Measurements from ENCODE around the gene CHTOP. TPM values are rescaled to one million over a fixed set of nuclear protein-coding genes. Genes with fewer than 3 reads are reported as not detected.

Gene CHTOP
- total RNA-seq, 2 experiments from 2014 or later = 84.7 to 87.1 TPM

GRCh38 chr1:153642161-153642560 lies 8.3 kb downstream of the CHTOP start:
- ChIA-PET POLR2A (interaction anchor here (6.1 kb wide), 1 partner anchor 8 kb away, joined by 52 read pairs; the partner anchor contains the start of gene CHTOP), CTCF (no interaction called here)
- Mint-ChIP-seq H3K27ac (no peak overlapping the region), H3K4me3 (no peak overlapping the region), H3K4me1 (peaks cover 41% of the 10 kb centered on the region), H3K27me3 (no peaks in the 10 kb centered on the region), H3K9me3 (no peaks in the 10 kb centered on the region), H3K36me3 (ENCODE audit: low read depth) (peaks cover 88% of the 10 kb centered on the region)
- no peak for DNase-seq

- Mint-ChIP-seq H3K4me3 (no peak overlapping the region), H3K27me3 (no peaks in the 10 kb centered on the region), H3K27ac (no peak overlapping the region), H3K4me1 (peaks cover 37% of the 10 kb centered on the region), H3K36me3 (ENCODE audit: low read depth) (peaks cover 85% of the 10 kb centered on the region), H3K9me3 (no peaks in the 10 kb centered on the region)
- ChIA-PET CTCF (interaction anchor here (1.1 to 2.0 kb wide), 2 partner anchors 9 to 71 kb away, joined by 3 to 6 read pairs; partner anchors contain the start of gene CHTOP), POLR2A (interaction anchor here (0.9 to 6.1 kb wide), 3 partner anchors 8 to 132 kb away, joined by 3 to 52 read pairs (median 5); partner anchors contain the start of genes CHTOP, SLC27A3 and SNAPIN)
- DNase-seq = no peak
These were observed 9.2 kb downstream of the CHTOP start for GRCh38 chr1:153643100-153643499.

DNA sequence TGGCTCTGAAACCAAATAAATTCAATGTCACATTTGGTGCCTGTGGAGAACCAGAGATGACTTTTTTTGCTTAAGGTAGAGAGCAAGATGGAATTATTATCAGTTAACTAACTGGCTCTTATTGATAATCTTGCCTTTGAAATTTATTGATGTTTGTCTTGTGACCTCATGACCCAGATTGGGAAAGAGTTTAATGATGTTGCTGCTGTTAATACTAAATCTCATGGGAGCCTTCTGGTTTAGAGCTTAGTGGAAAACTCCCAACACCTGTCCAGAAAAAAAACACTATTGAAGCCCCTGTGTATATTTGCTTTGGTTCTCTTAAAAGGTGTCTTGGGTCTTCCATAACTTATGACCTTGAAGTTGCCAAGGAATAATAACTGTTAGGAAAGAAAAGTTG lies 9.9 kb downstream of the CHTOP start:
- POLR2A ChIA-PET = interaction anchor here (0.7 to 6.1 kb wide), 5 partner anchors 9 to 132 kb away, joined by 3 to 52 read pairs (median 4); partner anchors contain the start of genes CHTOP, SLC27A3 and SNAPIN
- no peak for DNase-seq
- Mint-ChIP-seq H3K27ac (no peak overlapping the region), H3K4me3 (no peak overlapping the region), H3K4me1 (peaks cover 37% of the 10 kb centered on the region), H3K27me3 (no peaks in the 10 kb centered on the region), H3K9me3 (no peaks in the 10 kb centered on the region), H3K36me3 (ENCODE audit: low read depth) (peaks cover 79% of the 10 kb centered on the region)
- CTCF ChIA-PET = interaction anchor here (1.1 to 2.0 kb wide), 2 partner anchors 10 to 71 kb away, joined by 3 to 6 read pairs; partner anchors contain the start of gene CHTOP

GRCh38 chr1:153646672-153647345 lies 12.9 kb downstream of the CHTOP start:
- Mint-ChIP-seq H3K4me3 (no peak overlapping the region), H3K4me1 (peaks cover 33% of the 10 kb centered on the region), H3K9me3 (no peaks in the 10 kb centered on the region), H3K27ac (peak overlapping the region; percentile 44), H3K36me3 (ENCODE audit: low read depth) (peaks cover 54% of the 10 kb centered on the region), H3K27me3 (no peaks in the 10 kb centered on the region)
- DNase-seq = no peak
- CTCF ChIA-PET = interaction anchor here (2.4 kb wide), 1 partner anchor 13 kb away, joined by 9 read pairs; the partner anchor contains the start of gene CHTOP
- POLR2A ChIA-PET = interaction anchor here (0.9 to 6.1 kb wide), 5 partner anchors 9 to 114 kb away, joined by 4 to 52 read pairs (median 6); partner anchors contain the start of genes CHTOP, S100A4 and SNAPIN

- Mint-ChIP-seq H3K4me1 (peaks cover 30% of the 10 kb centered on the region), H3K36me3 (ENCODE audit: low read depth) (peaks cover 50% of the 10 kb centered on the region), H3K27me3 (no peaks in the 10 kb centered on the region), H3K9me3 (no peaks in the 10 kb centered on the region), H3K27ac (no peak overlapping the region), H3K4me3 (no peak overlapping the region)
- ChIA-PET CTCF (interaction anchor here (0.7 to 2.4 kb wide), 3 partner anchors 13 to 519 kb away, joined by 3 to 9 read pairs (median 3); partner anchors contain the start of genes CHTOP and S100A13), POLR2A (interaction anchor here (1.7 to 6.1 kb wide), 4 partner anchors 9 to 115 kb away, joined by 5 to 52 read pairs (median 11); partner anchors contain the start of genes CHTOP and S100A4)
- no peak for DNase-seq
These were observed 13.5 kb downstream of the CHTOP start for GRCh38 chr1:153647346-153647714.

- no peaks in the 10 kb centered on the region for H3K27me3 Mint-ChIP-seq
- ChIA-PET POLR2A (interaction anchor here (1.6 to 3.0 kb wide), 5 partner anchors 8 to 103 kb away, joined by 5 to 26 read pairs (median 8); partner anchors contain the start of genes CHTOP and S100A4), CTCF (interaction anchor here (0.7 to 1.2 kb wide), 3 partner anchors 11 to 518 kb away, joined by 3 to 4 read pairs (median 3); partner anchors contain the start of genes S100A13 and SNAPIN)
- peaks cover 42% of the 10 kb centered on the region for H3K36me3 Mint-ChIP-seq (ENCODE audit: low read depth)
- H3K4me1 Mint-ChIP-seq = peaks cover 27% of the 10 kb centered on the region
- H3K4me3 Mint-ChIP-seq = no peak overlapping the region
- no peaks in the 10 kb centered on the region for H3K9me3 Mint-ChIP-seq
- no peak overlapping the region for H3K27ac Mint-ChIP-seq
- no peak for DNase-seq
These were observed 14.3 kb downstream of the CHTOP start for GRCh38 chr1:153648000-153648643.

DNA sequence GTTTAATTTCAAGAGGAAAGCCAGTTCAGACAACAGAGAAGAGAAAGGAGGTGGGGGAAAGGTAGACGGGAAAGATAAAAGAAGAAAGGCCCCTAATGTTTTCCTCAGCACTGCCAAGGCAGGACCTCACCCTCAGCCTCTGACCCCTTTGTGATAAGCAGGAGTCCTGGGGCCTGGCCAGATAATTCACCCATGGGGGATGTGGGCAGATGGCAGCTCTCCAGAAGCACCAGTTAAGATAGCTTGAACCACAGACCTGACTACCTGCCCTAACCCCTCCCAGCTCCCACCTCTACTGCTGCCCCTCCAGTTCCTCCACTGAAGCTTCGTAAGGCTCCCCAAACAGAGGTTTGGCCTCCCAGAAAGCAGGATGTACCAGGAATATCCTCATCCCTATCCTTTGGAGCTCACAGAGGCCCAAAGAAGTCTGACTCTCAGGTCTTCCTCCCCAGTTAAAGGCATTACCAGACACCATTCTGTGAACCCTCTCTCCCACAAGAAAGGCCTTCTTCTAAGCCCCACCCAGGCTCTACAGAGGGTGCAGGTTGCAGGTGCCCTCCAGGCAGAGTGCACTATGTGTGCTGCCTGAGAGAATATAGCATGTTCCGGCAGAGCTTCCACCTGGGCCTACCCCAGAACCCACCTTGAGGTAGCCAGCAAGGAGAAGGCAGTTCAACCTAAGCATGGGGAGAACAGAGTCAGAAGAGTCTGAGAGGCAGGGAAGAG lies 15.4 kb downstream of the CHTOP start:
- DNase-seq = no peak
- H3K36me3 Mint-ChIP-seq (ENCODE audit: low read depth) = peaks cover 31% of the 10 kb centered on the region

GRCh38 chr1:153649863-153650235 lies 16.0 kb downstream of the CHTOP start:
- H3K36me3 Mint-ChIP-seq (ENCODE audit: low read depth) = peaks cover 25% of the 10 kb centered on the region
- no peaks in the 10 kb centered on the region for H3K9me3 Mint-ChIP-seq
- H3K27me3 Mint-ChIP-seq = no peaks in the 10 kb centered on the region
- ChIA-PET POLR2A (interaction anchor here (0.6 to 2.8 kb wide), 5 partner anchors 9 to 21 kb away, joined by 3 to 26 read pairs (median 7); partner anchors contain the start of gene CHTOP), CTCF (interaction anchor here (1.4 kb wide), 1 partner anchor 139 kb away, joined by 6 read pairs; no protein-coding TSS in a partner anchor)
- H3K27ac Mint-ChIP-seq = no peak overlapping the region
- H3K4me1 Mint-ChIP-seq = peaks cover 20% of the 10 kb centered on the region
- DNase-seq = no peak
- no peak overlapping the region for H3K4me3 Mint-ChIP-seq

More for the DNA sequence above, 15.4 kb downstream of the CHTOP start:
- Mint-ChIP-seq H3K9me3 (no peaks in the 10 kb centered on the region), H3K27me3 (no peaks in the 10 kb centered on the region), H3K27ac (no peak overlapping the region), H3K4me1 (peaks cover 20% of the 10 kb centered on the region), H3K4me3 (no peak overlapping the region)
- POLR2A ChIA-PET = interaction anchor here (0.6 to 2.8 kb wide), 6 partner anchors 9 to 104 kb away, joined by 3 to 26 read pairs (median 6); partner anchors contain the start of genes CHTOP and S100A4
- CTCF ChIA-PET = interaction anchor here (1.2 to 1.4 kb wide), 2 partner anchors 10 to 138 kb away, joined by 4 to 6 read pairs; partner anchors contain the start of gene SNAPIN

GRCh38 chr1:153651771-153652170 lies 17.9 kb downstream of the CHTOP start:
- Mint-ChIP-seq H3K27me3 (no peaks in the 10 kb centered on the region), H3K36me3 (ENCODE audit: low read depth) (peaks cover 6% of the 10 kb centered on the region)
- POLR2A ChIA-PET = interaction anchor here (1.2 to 3.3 kb wide), 4 partner anchors 11 to 18 kb away, joined by 3 to 16 read pairs (median 5); no protein-coding TSS in a partner anchor

DNA sequence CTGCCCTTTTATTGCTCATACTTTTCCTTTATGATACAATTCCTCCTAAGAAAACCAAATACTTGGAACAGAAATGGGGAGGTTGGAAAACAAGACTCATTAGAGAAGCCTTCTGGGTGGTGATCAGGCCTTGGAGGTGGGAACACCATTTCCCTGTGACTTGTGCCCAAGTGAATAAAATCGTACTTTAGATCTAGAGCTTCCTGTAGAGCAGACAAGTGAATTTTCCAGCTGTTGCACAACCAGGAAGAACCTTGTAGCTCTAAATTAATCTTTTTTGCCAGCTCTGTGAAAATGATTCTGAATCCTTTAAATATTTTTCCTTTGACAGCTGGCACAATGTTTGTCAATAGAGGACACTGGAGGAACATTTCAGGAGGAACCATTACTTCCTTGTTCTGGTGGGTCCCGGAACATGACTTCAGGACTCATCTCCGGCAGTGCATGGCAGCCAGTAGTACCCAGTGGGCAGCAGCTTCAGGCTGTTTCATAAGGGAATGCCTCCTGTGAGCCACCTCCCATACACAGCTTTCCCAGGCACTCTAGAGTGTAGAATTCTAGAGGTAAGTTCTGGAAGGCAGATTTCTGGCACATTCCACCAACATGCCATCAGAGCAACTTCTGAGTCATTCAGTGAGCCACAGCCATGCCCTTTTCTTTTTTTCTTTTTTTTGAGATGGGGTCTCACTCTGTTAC lies 19.1 kb downstream of the CHTOP start:
- H3K9me3 Mint-ChIP-seq = no peaks in the 10 kb centered on the region
- H3K4me3 Mint-ChIP-seq = no peak overlapping the region
- H3K27ac Mint-ChIP-seq = no peak overlapping the region
- no peaks in the 10 kb centered on the region for H3K27me3 Mint-ChIP-seq
- peaks cover 7% of the 10 kb centered on the region for H3K4me1 Mint-ChIP-seq
- no peaks in the 10 kb centered on the region for H3K36me3 Mint-ChIP-seq (ENCODE audit: low read depth)
- DNase-seq = no peak
- ChIA-PET CTCF (no interaction called here), POLR2A (interaction anchor here (0.9 to 3.3 kb wide), 4 partner anchors 12 to 18 kb away, joined by 3 to 16 read pairs (median 5); no protein-coding TSS in a partner anchor)

More at GRCh38 chr1:153651771-153652170, 17.9 kb downstream of the CHTOP start:
- Mint-ChIP-seq H3K27ac (no peak overlapping the region), H3K4me1 (peaks cover 7% of the 10 kb centered on the region), H3K9me3 (no peaks in the 10 kb centered on the region), H3K4me3 (no peak overlapping the region)
- CTCF ChIA-PET = interaction anchor here (0.7 to 0.9 kb wide), 2 partner anchors 79 to 143 kb away, joined by 4 read pairs; no protein-coding TSS in a partner anchor
- DNase-seq = no peak

DNA sequence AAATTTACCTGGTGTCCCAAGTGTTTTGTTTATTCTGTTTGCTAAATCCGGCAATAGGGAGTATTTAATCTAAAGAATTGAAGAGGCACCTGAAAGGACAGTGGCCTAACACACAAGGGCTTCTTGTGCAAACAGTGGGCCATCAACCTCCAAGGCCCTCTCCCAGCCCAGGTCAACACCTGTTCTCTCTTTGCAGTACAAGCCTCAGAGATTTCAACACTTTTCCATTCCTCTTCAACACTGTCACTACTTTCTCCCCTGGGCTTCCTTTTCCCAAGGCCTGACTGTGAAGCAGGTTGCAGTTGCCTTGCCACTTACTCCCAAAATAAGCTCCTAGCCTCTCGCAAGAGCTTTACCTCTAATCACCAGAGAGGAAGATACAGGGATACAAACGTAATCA lies 21.5 kb downstream of the CHTOP start:
- Mint-ChIP-seq H3K27me3 (no peaks in the 10 kb centered on the region), H3K9me3 (no peaks in the 10 kb centered on the region), H3K4me3 (no peak overlapping the region), H3K36me3 (ENCODE audit: low read depth) (peaks cover 5% of the 10 kb centered on the region), H3K4me1 (peaks cover 15% of the 10 kb centered on the region), H3K27ac (no peak overlapping the region)
- DNase-seq = no peak
- ChIA-PET POLR2A (interaction anchor here (1.1 kb wide), 1 partner anchor 10 kb away, joined by 4 read pairs; no protein-coding TSS in a partner anchor), CTCF (no interaction called here)

Measured in activated CD4-positive, alpha-beta memory T cell treated with anti-CD3 and anti-CD28 coated beads, Interleukin-2, amount 10 ng/mL, durations not matched to agents 7 days and 5 days (primary cell).